Fibroblast of skin of right quadriceps (primary cell): ENCODE data around the gene DDX27.

Source experiments
- DNase-seq: peaks from one replicate; pipeline ENCODE4 v3.0.0-alpha.2; 2013

DDX27 gene

DNA sequence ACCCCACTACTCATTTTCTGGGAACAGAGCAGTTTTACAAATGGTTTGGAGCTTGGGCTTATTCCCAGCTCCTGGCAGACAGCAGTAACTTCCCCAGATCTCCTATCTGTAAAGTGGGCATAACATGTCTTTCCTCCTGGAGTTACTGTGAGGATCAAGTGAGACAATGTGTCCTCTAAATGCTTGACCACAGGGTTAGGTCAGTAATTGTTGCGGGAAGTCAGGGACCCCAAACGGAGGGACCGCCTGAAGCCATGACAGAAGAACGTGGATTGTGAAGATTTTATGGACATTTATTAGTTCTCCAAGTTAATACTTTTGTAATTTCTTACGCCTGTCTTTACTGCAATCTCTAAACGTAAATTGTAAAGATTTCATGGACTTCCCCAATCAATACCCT is 73.9 kb downstream of the DDX27 start:
- no peak for DNase-seq
